Activated CD4-positive, alpha-beta T cell treated with anti-CD3 and anti-CD28 coated beads, Interleukin-2, amount 50 U/mL, for 16 hours (primary cell): ENCODE measurements around the gene GLDC.

Experiments
- DNase-seq: peaks from one replicate; pipeline ENCODE4 v3.0.0-alpha.2; 2020

GLDC gene

GRCh38 chr9:6489099-6489498 lies 156.4 kb downstream of the GLDC start:
- no peak for DNase-seq

- DNase-seq = no peak
Measured at GRCh38 chr9:6488395-6488794, 157.1 kb downstream of the GLDC start.

GRCh38 chr9:6484210-6484609 lies 161.3 kb downstream of the GLDC start:
- no peak for DNase-seq
